HEK293 (cell line): ENCODE data around the gene UQCC3.

ENCODE experiments used
- CTCF ChIA-PET: fragments of 350-600 bp; formaldehyde crosslinking; extraction: SDS; loops from one replicate; lab custom pipeline; 2021; ENCODE audit warnings: antibody characterized with exemption; lab: Yijun Ruan, JAX
- POLR2A ChIA-PET: fragments of 300-600 bp; formaldehyde crosslinking; extraction: SDS; loops from one replicate; lab custom pipeline; 2020; ENCODE audit warnings: antibody characterized with exemption, inconsistent platforms; lab: Yijun Ruan, JAX
- H3K27ac ChIP-seq: fragments of 200-500 bp; sonication (Bioruptor generic); 2 replicates; pipeline ENCODE4 v1.5.1; 2014; ENCODE audit warnings: low read depth, low read length, control low read depth, inconsistent platforms; ENCODE audit errors: extremely low read depth
- H3K36me3 ChIP-seq, 2 experiments: fragments of 200-500 bp in 1 of 2; sonication (Bioruptor generic) in 1 of 2; 1 replicate in 1 of 2; 2 replicates in 1 of 2; pipeline ENCODE4 v1.5.1; 2014 to 2017; ENCODE audit warnings: inconsistent platforms in 2 of 2, low read length in 2 of 2; ENCODE audit not compliant: control insufficient read depth in 2 of 2, insufficient read depth in 1 of 2
- H3K4me1 ChIP-seq: fragments of 200-500 bp; sonication (Bioruptor generic); 2 replicates; pipeline ENCODE4 v1.5.1; 2014; ENCODE audit warnings: mild to moderate bottlenecking, low read length, inconsistent platforms; ENCODE audit not compliant: control insufficient read depth, insufficient read depth
- H3K4me3 ChIP-seq: 2 replicates; pipeline ENCODE4 v1.5.1; 2011; ENCODE audit warnings: low read depth, mild to moderate bottlenecking, control low read depth, low read length, moderate library complexity
- H3K9me3 ChIP-seq: fragments of 200-500 bp; sonication (Bioruptor generic); 2 replicates; pipeline ENCODE4 v1.5.1; 2014; ENCODE audit warnings: low read depth, low read length, inconsistent platforms; ENCODE audit not compliant: control insufficient read depth, insufficient read depth
- IKZF3 ChIP-seq: fragments of 450-650 bp; IDR thresholded peaks from 2 replicates; pipeline ENCODE4 v1.5.0; 2018; ENCODE audit warnings: missing biosample characterization, mild to moderate bottlenecking, missing genetic modification characterization, moderate library complexity
- PRDM6 ChIP-seq: fragments of 450-650 bp; formaldehyde crosslinking; IDR thresholded peaks from 2 replicates; pipeline ENCODE4 v1.5.1; 2017; ENCODE audit warnings: missing biosample characterization, missing genetic modification characterization
- SETDB1 ChIP-seq: IDR thresholded peaks from one replicate; pipeline ENCODE4 v1.6.1; 2017; ENCODE audit warnings: mild to moderate bottlenecking, low read length, moderate library complexity, mixed read lengths; ENCODE audit not compliant: insufficient read length
- WT1 ChIP-seq: fragments of 450-650 bp; formaldehyde crosslinking; IDR thresholded peaks from 2 replicates; pipeline ENCODE4 v1.5.1; 2016; ENCODE audit warnings: missing biosample characterization, missing genetic modification characterization
- ZBTB6 ChIP-seq: fragments of 450-650 bp; formaldehyde crosslinking; IDR thresholded peaks from 2 replicates; pipeline ENCODE4 v1.5.1; 2017; ENCODE audit warnings: missing biosample characterization, missing genetic modification characterization
- ZEB2 ChIP-seq: fragments of 450-650 bp; formaldehyde crosslinking; IDR thresholded peaks from 2 replicates; pipeline ENCODE4 v1.5.1; 2016; ENCODE audit warnings: missing biosample characterization, missing genetic modification characterization
- ZFHX2 ChIP-seq: fragments of 450-650 bp; formaldehyde crosslinking; conservative IDR thresholded peaks from 2 replicates; pipeline ENCODE4 v1.5.1; 2016; ENCODE audit warnings: missing biosample characterization, missing genetic modification characterization
- ZNF148 ChIP-seq: fragments of 450-650 bp; formaldehyde crosslinking; IDR thresholded peaks from 2 replicates; pipeline ENCODE4 v1.5.0; 2017; ENCODE audit warnings: missing biosample characterization, missing genetic modification characterization, borderline replicate concordance
- ZNF18 ChIP-seq: fragments of 450-650 bp; formaldehyde crosslinking; IDR thresholded peaks from 2 replicates; pipeline ENCODE4 v1.5.1; 2016; ENCODE audit warnings: missing biosample characterization, missing genetic modification characterization
- ZNF280D ChIP-seq: fragments of 450-650 bp; formaldehyde crosslinking; IDR thresholded peaks from 2 replicates; pipeline ENCODE4 v1.5.1; 2016; ENCODE audit warnings: missing biosample characterization, missing genetic modification characterization
- ZNF426 ChIP-seq: fragments of 450-650 bp; formaldehyde crosslinking; IDR thresholded peaks from 2 replicates; pipeline ENCODE4 v1.5.1; 2017; ENCODE audit warnings: missing biosample characterization, missing genetic modification characterization, mild to moderate bottlenecking, inconsistent platforms, moderate library complexity
- ZNF629 ChIP-seq: fragments of 450-650 bp; formaldehyde crosslinking; IDR thresholded peaks from 2 replicates; pipeline ENCODE4 v1.5.1; 2017; ENCODE audit warnings: missing biosample characterization, missing genetic modification characterization
- ZNF645 ChIP-seq: fragments of 450-650 bp; formaldehyde crosslinking; IDR thresholded peaks from 2 replicates; pipeline ENCODE4; 2016; ENCODE audit warnings: missing biosample characterization, missing genetic modification characterization
- ZNF692 ChIP-seq: fragments of 450-650 bp; formaldehyde crosslinking; IDR thresholded peaks from 2 replicates; pipeline ENCODE4 v1.5.1; 2016; ENCODE audit warnings: missing biosample characterization, missing genetic modification characterization
- ZNF707 ChIP-seq: fragments of 450-650 bp; formaldehyde crosslinking; IDR thresholded peaks from 2 replicates; pipeline ENCODE4 v1.5.1; 2016; ENCODE audit warnings: missing biosample characterization, missing genetic modification characterization
- ZNF76 ChIP-seq: fragments of 450-650 bp; formaldehyde crosslinking; IDR thresholded peaks from 2 replicates; pipeline ENCODE4; 2016; ENCODE audit warnings: low read depth, missing biosample characterization, missing genetic modification characterization, borderline replicate concordance
- ZNF830 ChIP-seq: fragments of 450-650 bp; IDR thresholded peaks from 2 replicates; pipeline ENCODE4 v1.5.0; 2018; ENCODE audit warnings: missing biosample characterization, missing genetic modification characterization, low read depth, mild to moderate bottlenecking, moderate library complexity
- ZSCAN30 ChIP-seq: fragments of 450-650 bp; IDR thresholded peaks from 2 replicates; pipeline ENCODE4 v1.5.1; 2018; ENCODE audit warnings: missing biosample characterization, mild to moderate bottlenecking, missing genetic modification characterization, moderate library complexity

The UQCC3 gene

GRCh38 chr11:62645671-62645945, 25.9 kb upstream of the UQCC3 start:
- Histone ChIP-seq H3K4me3 (peak overlapping the region; percentile 86), H3K4me1 (peaks cover 3% of the 10 kb centered on the region; the same call in 1 of the 2 replicates), H3K9me3 (no peaks in the 10 kb centered on the region), H3K36me3 (peaks cover 5 to 54% of the 10 kb centered on the region in 2 experiments; a peak in 2 of 3 replicates), H3K27ac (peak overlapping the region; percentile 83; the same call in 1 of the 2 replicates)
- ChIA-PET CTCF (interaction anchor here (0.9 to 1.5 kb wide), 3 partner anchors 10 to 85 kb away, joined by 3 to 5 read pairs (median 4); no protein-coding TSS in a partner anchor), POLR2A (interaction anchor here (1.1 to 5.9 kb wide), 14 partner anchors 8 to 256 kb away, joined by 3 to 79 read pairs (median 6); partner anchors contain the start of genes B3GAT3, C11orf98, CSKMT and EEF1G)
- TF ChIP-seq ZNF76 (tag by site-specific recombination) (no peak), ZNF692 (tag by site-specific recombination) (no peak), ZNF830 (tag by site-specific recombination) (no peak), ZEB2 (no peak), ZNF18 (tag by site-specific recombination) (no peak), ZNF426 (tag by site-specific recombination) (no peak), ZNF629 (tag by site-specific recombination) (no peak), ZFHX2 (tag by site-specific recombination) (no peak), ZBTB6 (tag by site-specific recombination) (no peak), PRDM6 (tag by site-specific recombination) (no peak), ZNF280D (tag by site-specific recombination) (no peak), IKZF3 (no peak), ZNF645 (tag by site-specific recombination) (no peak), ZSCAN30 (tag by site-specific recombination) (no peak), SETDB1 (no peak), ZNF707 (no peak), WT1 (tag by site-specific recombination) (no peak), ZNF148 (no peak)
